Type B pancreatic cell (in vitro differentiated cells): ENCODE data around the gene TMED8. TPM values are rescaled to one million over a fixed set of nuclear protein-coding genes. Genes with fewer than 3 reads are reported as not detected.

ENCODE experiments used
- DNase-seq: peaks from one replicate; pipeline ENCODE4 v3.0.0; 2021; ENCODE audit warnings: mixed read lengths; ENCODE audit not compliant: unreplicated experiment; ENCODE audit errors: extremely low spot score
- H3K27ac Mint-ChIP-seq: 2 replicates; pipeline ENCODE4 v1.8.0; 2021; ENCODE audit warnings: mild to moderate bottlenecking, mixed read lengths
- H3K27me3 Mint-ChIP-seq: 2 replicates; pipeline ENCODE4 v1.8.0; 2021; ENCODE audit warnings: mixed read lengths
- H3K36me3 Mint-ChIP-seq: 2 replicates; pipeline ENCODE4 v1.8.0; 2021; ENCODE audit warnings: mixed read lengths
- H3K4me1 Mint-ChIP-seq: one replicate; pipeline ENCODE4 v1.8.0; 2021; ENCODE audit warnings: mixed read lengths; ENCODE audit not compliant: unreplicated experiment
- H3K4me3 Mint-ChIP-seq: 2 replicates; pipeline ENCODE4 v1.8.0; 2021; ENCODE audit warnings: mild to moderate bottlenecking, mixed read lengths
- H3K9me3 Mint-ChIP-seq: 2 replicates; pipeline ENCODE4 v1.8.0; 2021; ENCODE audit warnings: mixed read lengths
- CTCF ChIP-seq: fragments of 200-600 bp; sonication (generic); conservative IDR thresholded peaks from 2 replicates; pipeline ENCODE4 v1.5.0; 2021; ENCODE audit warnings: antibody characterized with exemption, mild to moderate bottlenecking
- total RNA-seq: library from RNA; stranded (reverse); gene quantifications from 2 replicates; pipeline ENCODE4 v1.2.1, GENCODE V29; 2021; ENCODE audit warnings: low replicate concordance

Gene TMED8
- total RNA-seq, 1 donor from 2014 or later, result 17.4 TPM

GRCh38 chr14:77346495-77346894 lies 30.4 kb downstream of the TMED8 start:
- TF ChIP-seq CTCF, result no peak
- peaks cover 48% of the 10 kb centered on the region for H3K36me3 Mint-ChIP-seq
- H3K27ac Mint-ChIP-seq, result no peak overlapping the region
- H3K27me3 Mint-ChIP-seq, result no peaks in the 10 kb centered on the region
- DNase-seq, result no peak
- no peak overlapping the region for H3K4me3 Mint-ChIP-seq
- H3K4me1 Mint-ChIP-seq, result peaks cover 22% of the 10 kb centered on the region
- H3K9me3 Mint-ChIP-seq, result no peaks in the 10 kb centered on the region

DNA sequence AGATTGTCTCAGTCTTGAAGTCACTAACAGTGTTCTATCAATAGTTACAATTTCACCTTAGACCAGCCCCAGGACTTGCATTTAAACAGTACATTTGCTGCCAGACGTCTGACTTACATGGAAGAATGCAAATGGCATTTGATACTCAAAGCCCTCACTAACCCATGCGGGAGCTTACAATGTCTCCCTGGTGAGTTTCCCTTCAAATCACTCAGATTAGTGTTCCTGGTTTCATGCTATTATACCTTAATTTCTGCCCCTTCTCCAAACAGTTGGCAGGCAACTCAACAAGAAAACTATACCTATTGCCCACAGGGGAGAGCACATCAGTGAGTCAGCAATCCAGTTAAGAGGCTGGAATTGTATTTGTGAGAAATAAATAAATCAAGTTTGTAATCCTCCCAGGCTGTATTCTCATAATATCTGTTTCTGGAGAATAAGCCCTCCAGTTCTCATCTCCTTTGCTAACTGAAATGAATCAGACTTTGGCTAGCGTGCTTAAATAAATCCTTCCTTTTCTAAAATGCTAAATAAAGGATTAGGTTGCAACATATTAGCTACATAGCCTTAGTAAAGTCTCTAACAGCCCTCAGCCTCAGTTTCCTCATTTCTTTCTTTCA lies 32.4 kb downstream of the TMED8 start:
- Mint-ChIP-seq H3K4me1 (peaks cover 22% of the 10 kb centered on the region), H3K27me3 (no peaks in the 10 kb centered on the region), H3K4me3 (no peak overlapping the region), H3K36me3 (peaks cover 44% of the 10 kb centered on the region), H3K27ac (peak overlapping the region; percentile 16), H3K9me3 (no peaks in the 10 kb centered on the region)
- no peak for TF ChIP-seq CTCF
- no peak for DNase-seq

- TF ChIP-seq CTCF, result no peak
- Mint-ChIP-seq H3K9me3 (no peaks in the 10 kb centered on the region), H3K4me3 (no peak overlapping the region), H3K27ac (peak overlapping the region; percentile 16), H3K36me3 (peaks cover 45% of the 10 kb centered on the region), H3K27me3 (no peaks in the 10 kb centered on the region), H3K4me1 (peaks cover 27% of the 10 kb centered on the region)
- no peak for DNase-seq
These were observed 33.2 kb downstream of the TMED8 start for GRCh38 chr14:77343662-77344061.

- H3K4me3 Mint-ChIP-seq, result no peak overlapping the region
- no peaks in the 10 kb centered on the region for H3K27me3 Mint-ChIP-seq
- no peak for DNase-seq
- H3K4me1 Mint-ChIP-seq, result peaks cover 34% of the 10 kb centered on the region
- H3K36me3 Mint-ChIP-seq, result peaks cover 45% of the 10 kb centered on the region
- TF ChIP-seq CTCF, result no peak
- H3K9me3 Mint-ChIP-seq, result no peaks in the 10 kb centered on the region
- no peak overlapping the region for H3K27ac Mint-ChIP-seq
These were observed 34.0 kb downstream of the TMED8 start for GRCh38 chr14:77342726-77343397.

DNA sequence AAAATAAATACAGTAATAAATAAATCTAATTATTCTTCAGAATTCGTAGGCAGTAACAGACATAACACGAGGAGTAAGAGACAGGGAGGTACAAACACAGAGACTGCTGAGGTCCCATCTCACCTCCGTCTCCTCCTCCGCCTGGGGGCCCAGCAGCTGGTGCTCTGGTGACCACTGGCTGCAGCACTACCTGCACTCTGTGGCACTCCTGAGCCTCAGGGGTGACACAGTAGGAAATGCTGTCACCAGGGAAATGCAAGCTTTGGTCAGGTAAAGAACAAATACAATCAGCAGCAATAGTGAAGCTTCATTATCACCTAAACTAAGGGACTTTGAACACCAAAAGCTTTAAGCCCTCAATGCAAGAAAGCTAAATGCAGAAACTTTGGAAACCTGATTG lies 36.5 kb downstream of the TMED8 start:
- H3K4me3 Mint-ChIP-seq, result no peak overlapping the region
- no peaks in the 10 kb centered on the region for H3K9me3 Mint-ChIP-seq
- H3K36me3 Mint-ChIP-seq, result peaks cover 34% of the 10 kb centered on the region
- no peak for DNase-seq
- H3K4me1 Mint-ChIP-seq, result peaks cover 52% of the 10 kb centered on the region
- TF ChIP-seq CTCF, result no peak
- H3K27me3 Mint-ChIP-seq, result no peaks in the 10 kb centered on the region
- no peak overlapping the region for H3K27ac Mint-ChIP-seq
